Natural killer cell (primary cell): ENCODE measurements around the gene STAU1. TPM values are rescaled to one million over a fixed set of nuclear protein-coding genes. Genes with fewer than 3 reads are reported as not detected.

Source experiments
- ATAC-seq, 3 donors: fragments of 150-1000 bp in 2 of 3; fragments of 200-7000 bp in 1 of 3; cut with Tn5 transposase; 1 replicate in 1 of 3; 2 replicates in 2 of 3; pipeline ENCODE4 v1.10.0; 2021; ENCODE audit warnings: mild to moderate bottlenecking in 2 of 3, moderate library complexity in 2 of 3
- DNase-seq, 2 donors: peaks; one replicate each; pipeline versions ENCODE4 v3.0.0 to v3.0.0-alpha.2; 2013 to 2021; ENCODE audit warnings: mixed read lengths in 1 of 2
- H3K27ac ChIP-seq: one replicate; pipeline ENCODE4 v1.5.1; 2013; ENCODE audit warnings: mild to moderate bottlenecking, low read length
- H3K27me3 ChIP-seq: one replicate; pipeline ENCODE4 v1.6.1; 2013; ENCODE audit warnings: low read length; ENCODE audit not compliant: control insufficient read depth, insufficient read depth
- H3K36me3 ChIP-seq: one replicate; pipeline ENCODE4 v1.6.1; 2013; ENCODE audit warnings: low read length; ENCODE audit not compliant: control insufficient read depth, insufficient read depth
- H3K4me1 ChIP-seq: one replicate; pipeline ENCODE4 v1.6.1; 2013; ENCODE audit warnings: low read length; ENCODE audit not compliant: control insufficient read depth, insufficient read depth
- H3K4me3 ChIP-seq: one replicate; pipeline ENCODE4 v1.5.1; 2013; ENCODE audit warnings: low read length
- H3K9me3 ChIP-seq: one replicate; pipeline ENCODE4 v1.6.1; 2013; ENCODE audit warnings: low read length; ENCODE audit not compliant: control insufficient read depth, insufficient read depth
- H3K27ac Mint-ChIP-seq, 2 donors: one replicate each; pipeline ENCODE4 v1.8.0; 2022; ENCODE audit warnings: mild to moderate bottlenecking in 2 of 2, mixed read lengths in 2 of 2, moderate library complexity in 1 of 2
- H3K27me3 Mint-ChIP-seq, 2 donors: one replicate each; pipeline ENCODE4 v1.8.0; 2022; ENCODE audit warnings: low read depth in 2 of 2, mixed read lengths in 2 of 2
- H3K36me3 Mint-ChIP-seq: one replicate; pipeline ENCODE4 v1.8.0; 2022; ENCODE audit warnings: mixed read lengths
- H3K4me1 Mint-ChIP-seq, 2 donors: one replicate each; pipeline ENCODE4 v1.8.0; 2022; ENCODE audit warnings: mixed read lengths in 2 of 2
- H3K4me3 Mint-ChIP-seq: one replicate; pipeline ENCODE4 v1.8.0; 2022; ENCODE audit warnings: mild to moderate bottlenecking, moderate library complexity, mixed read lengths
- H3K9me3 Mint-ChIP-seq, 2 donors: one replicate each; pipeline ENCODE4 v1.8.0; 2022; ENCODE audit warnings: mixed read lengths in 2 of 2
- CTCF ChIP-seq: fragments of 200-600 bp; IDR thresholded peaks from one replicate; pipeline ENCODE4 v1.8.0; 2022; ENCODE audit warnings: antibody characterized with exemption
- WGBS: methylation state at CpG from one replicate; pipeline ENCODE4 v1.1.7; 2013; ENCODE audit warnings: missing lambda C conversion rate; ENCODE audit not compliant: insufficient coverage; 5-methylcytosine and 5-hydroxymethylcytosine counted together
- intact Hi-C: fragments of 100-400 bp; cut with micrococcal nuclease; formaldehyde crosslinking; loops from one replicate; pipeline ENCODE4 v1.14.2; 2022
- total RNA-seq, 4 donors: library from RNA; stranded (reverse); fragments of 120-200 nt in 1 of 4; gene quantifications; one replicate each; pipeline versions ENCODE4 v1.2.3 to v1.2.4, GENCODE V29; 2013 to 2022

The STAU1 gene
- total RNA-seq, 3 donors from 2014 or later (not counting 1 experiment from before 2014, with no cell fraction given), result 47.3 to 54.9 (median 49.9) TPM

GRCh38 chr20:49123982-49124381 is 64.2 kb downstream of the STAU1 start:
- H3K27ac Mint-ChIP-seq, result peak overlapping the region in 1 of 2 donors; percentile 53
- no peak overlapping the region for H3K4me3 Mint-ChIP-seq
- ATAC-seq (no peak), DNase-seq (no peak)
- intact Hi-C loops, result no loop called here
- H3K4me1 Mint-ChIP-seq, result no peaks in the 10 kb centered on the region
- no peaks in the 10 kb centered on the region for H3K9me3 ChIP-seq
- no peak overlapping the region for H3K4me3 ChIP-seq
- H3K36me3 Mint-ChIP-seq, result peaks cover 18% of the 10 kb centered on the region
- no peak overlapping the region for H3K27ac ChIP-seq
- no peaks in the 10 kb centered on the region for H3K9me3 Mint-ChIP-seq
- no peaks in the 10 kb centered on the region for H3K27me3 Mint-ChIP-seq
- H3K27me3 ChIP-seq, result no peaks in the 10 kb centered on the region
- TF ChIP-seq CTCF, result no peak
- no peaks in the 10 kb centered on the region for H3K4me1 ChIP-seq
- 98% methylated on average over 10 of the region's 10 CpGs for WGBS
- H3K36me3 ChIP-seq, result peaks cover 47% of the 10 kb centered on the region

DNA sequence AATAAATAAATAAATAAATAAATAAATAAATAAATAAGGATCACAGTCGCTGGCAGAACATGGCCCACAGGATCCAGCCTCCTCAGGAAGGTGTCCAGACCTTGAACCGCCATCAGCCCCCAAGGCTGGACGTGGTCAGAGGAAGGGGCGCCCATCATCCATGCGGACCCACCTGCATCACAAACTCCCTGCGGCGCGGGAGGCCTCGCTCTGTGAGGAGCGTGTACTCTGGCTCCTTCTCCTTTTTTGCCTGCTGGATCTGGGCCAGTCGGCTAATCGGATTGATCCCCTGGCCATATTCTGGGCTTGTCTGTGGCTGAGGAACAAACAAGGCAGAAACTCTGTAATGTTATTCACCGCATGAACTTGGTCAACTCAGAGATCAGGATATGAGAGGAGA is 65.2 kb downstream of the STAU1 start:
- WGBS, result 90% methylated on average over 13 of the region's 13 CpGs
- no peaks in the 10 kb centered on the region for H3K4me1 Mint-ChIP-seq
- Histone ChIP-seq H3K4me1 (no peaks in the 10 kb centered on the region), H3K27ac (no peak overlapping the region), H3K36me3 (peaks cover 57% of the 10 kb centered on the region), H3K4me3 (no peak overlapping the region), H3K9me3 (no peaks in the 10 kb centered on the region), H3K27me3 (no peaks in the 10 kb centered on the region)
- no peaks in the 10 kb centered on the region for H3K9me3 Mint-ChIP-seq
- intact Hi-C loops, result no loop called here
- no peak overlapping the region for H3K27ac Mint-ChIP-seq
- no peak overlapping the region for H3K4me3 Mint-ChIP-seq
- DNase-seq (no peak), ATAC-seq (no peak)
- TF ChIP-seq CTCF, result no peak
- peaks cover 28% of the 10 kb centered on the region for H3K36me3 Mint-ChIP-seq
- H3K27me3 Mint-ChIP-seq, result no peaks in the 10 kb centered on the region

DNA sequence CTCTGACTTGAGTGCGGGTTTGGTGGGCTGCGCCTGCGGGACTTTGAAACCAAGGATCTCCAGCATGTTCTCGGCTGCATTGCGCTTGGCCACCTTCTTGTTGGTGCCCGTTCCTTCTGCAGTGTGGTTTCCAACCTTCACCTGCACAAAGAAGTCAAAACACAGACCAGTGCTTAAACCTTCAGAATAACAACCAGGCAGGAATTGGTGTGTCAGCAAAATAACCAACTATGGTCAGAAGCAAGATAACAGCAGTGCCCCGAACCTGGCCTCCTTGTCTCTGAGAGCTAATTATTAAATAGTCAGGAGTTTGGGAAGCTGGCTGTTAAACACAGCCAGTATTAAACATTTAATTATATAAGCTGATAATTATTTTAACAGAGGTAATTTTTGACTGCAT is 68.1 kb downstream of the STAU1 start:
- 97% methylated on average over 7 of the region's 7 CpGs for WGBS
- H3K9me3 Mint-ChIP-seq, result no peaks in the 10 kb centered on the region
- H3K27ac Mint-ChIP-seq, result peak overlapping the region in 1 of 2 donors; percentile 18
- H3K27me3 ChIP-seq, result no peaks in the 10 kb centered on the region
- peaks cover 74% of the 10 kb centered on the region for H3K36me3 ChIP-seq
- no peak overlapping the region for H3K4me3 Mint-ChIP-seq
- TF ChIP-seq CTCF, result no peak
- ATAC-seq, result no peak
- no peaks in the 10 kb centered on the region for H3K27me3 Mint-ChIP-seq
- no peaks in the 10 kb centered on the region for H3K4me1 Mint-ChIP-seq
- no peaks in the 10 kb centered on the region for H3K9me3 ChIP-seq
- H3K36me3 Mint-ChIP-seq, result peaks cover 30% of the 10 kb centered on the region
- intact Hi-C loops, result no loop called here
- no peak overlapping the region for H3K27ac ChIP-seq
- H3K4me1 ChIP-seq, result no peaks in the 10 kb centered on the region
- DNase-seq, result no peak
- H3K4me3 ChIP-seq, result no peak overlapping the region

GRCh38 chr20:49118307-49118706 is 69.8 kb downstream of the STAU1 start:
- no peak for TF ChIP-seq CTCF
- H3K9me3 ChIP-seq, result no peaks in the 10 kb centered on the region
- no peaks in the 10 kb centered on the region for H3K4me1 Mint-ChIP-seq
- H3K27me3 Mint-ChIP-seq, result no peaks in the 10 kb centered on the region
- H3K27ac Mint-ChIP-seq, result no peak overlapping the region
- DNase-seq (no peak), ATAC-seq (no peak)
- H3K27me3 ChIP-seq, result no peaks in the 10 kb centered on the region
- peaks cover 77% of the 10 kb centered on the region for H3K36me3 ChIP-seq
- intact Hi-C loops, result no loop called here
- H3K27ac ChIP-seq, result no peak overlapping the region
- no peaks in the 10 kb centered on the region for H3K4me1 ChIP-seq
- H3K4me3 Mint-ChIP-seq, result no peak overlapping the region
- H3K4me3 ChIP-seq, result no peak overlapping the region
- no peaks in the 10 kb centered on the region for H3K9me3 Mint-ChIP-seq
- H3K36me3 Mint-ChIP-seq, result peaks cover 21% of the 10 kb centered on the region
- WGBS, result 94% methylated on average over 3 of the region's 3 CpGs
